DMS114 treated with DMSO at 0.1 percent for 48 hours (cell line): ENCODE measurements around the gene TJP2.

Source experiments
- DNase-seq: peaks from one replicate; lab custom pipeline; 2025; ENCODE audit not compliant: unreplicated experiment; lab: John Stamatoyannopoulos, UW

TJP2 gene

GRCh38 chr9:69173891-69174615 lies at the start of gene TJP2:
TJP2 (plus strand) TSS chr9:69174277; CDS start chr9:69174373, 96 bp downstream.
- no peak for DNase-seq

- no peak for DNase-seq
Observed at GRCh38 chr9:69130456-69131441, 43.3 kb upstream of the TJP2 start.

GRCh38 chr9:69131682-69132081 lies 42.4 kb upstream of the TJP2 start:
- no peak for DNase-seq

- no peak for DNase-seq
Observed at GRCh38 chr9:69132361-69132760, 41.7 kb upstream of the TJP2 start.

- DNase-seq, result no peak
Observed at GRCh38 chr9:69134412-69134811, 39.7 kb upstream of the TJP2 start.

GRCh38 chr9:69136185-69136584 lies 37.9 kb upstream of the TJP2 start:
- DNase-seq, result no peak

- no peak for DNase-seq
Observed at GRCh38 chr9:69136779-69137178, 37.3 kb upstream of the TJP2 start.

- no peak for DNase-seq
Observed at GRCh38 chr9:69137311-69137710, 36.8 kb upstream of the TJP2 start.

- no peak for DNase-seq
Observed at GRCh38 chr9:69139596-69139995, 34.5 kb upstream of the TJP2 start.

- DNase-seq, result no peak
Observed at GRCh38 chr9:69140123-69140735, 33.8 kb upstream of the TJP2 start.

GRCh38 chr9:69141851-69142250 lies 32.2 kb upstream of the TJP2 start:
- no peak for DNase-seq

GRCh38 chr9:69143291-69143690 lies 30.8 kb upstream of the TJP2 start:
- DNase-seq, result no peak

- no peak for DNase-seq
Observed at GRCh38 chr9:69145144-69145715, 28.8 kb upstream of the TJP2 start.

GRCh38 chr9:69147041-69147834 lies 26.8 kb upstream of the TJP2 start:
- DNase-seq, result no peak

GRCh38 chr9:69149321-69149807 lies 24.7 kb upstream of the TJP2 start:
- DNase-seq, result no peak

GRCh38 chr9:69151506-69151905 lies 22.6 kb upstream of the TJP2 start:
- DNase-seq, result no peak

GRCh38 chr9:69153707-69154521 lies 20.2 kb upstream of the TJP2 start:
- DNase-seq, result no peak

- no peak for DNase-seq
Observed at GRCh38 chr9:69155341-69156030, 18.6 kb upstream of the TJP2 start.
